SK-N-SH treated with all-trans-retinoic acid at 6 μM for 48 hours (cell line): Measurements from ENCODE around the gene ALDOA.

Experiments
- CREB5 ChIP-seq: fragments of 250-450 bp; sonication (Bioruptor Pico); IDR thresholded peaks from 2 replicates; pipeline ENCODE4 v1.5.1; 2020; ENCODE audit warnings: low read depth, mild to moderate bottlenecking, moderate library complexity
- ISL1 ChIP-seq: fragments of 250-450 bp; sonication (Bioruptor Pico); IDR thresholded peaks from 2 replicates; pipeline ENCODE4 v2.1.2; 2022; ENCODE audit warnings: mild to moderate bottlenecking, moderate library complexity
- POU6F1 ChIP-seq: fragments of 250-450 bp; sonication (Bioruptor Pico); IDR thresholded peaks from 2 replicates; pipeline ENCODE4 v1.8.0; 2021; ENCODE audit warnings: low read depth, mild to moderate bottlenecking, moderate library complexity, borderline replicate concordance
- SNAI2 ChIP-seq: fragments of 250-450 bp; sonication (Bioruptor Pico); IDR thresholded peaks from 2 replicates; pipeline ENCODE4 v1.5.0; 2020; ENCODE audit warnings: mild to moderate bottlenecking, moderate library complexity
- ZFP30 ChIP-seq: fragments of 450-650 bp; formaldehyde crosslinking; IDR thresholded peaks from 2 replicates; pipeline ENCODE4 v1.5.0; 2022; ENCODE audit warnings: mild to moderate bottlenecking, moderate library complexity
- TF ChIP-seq, protein P1 (sequence below): fragments of 250-450 bp; sonication (Bioruptor Pico); IDR thresholded peaks from 2 replicates; pipeline ENCODE4 v1.5.0; 2020; ENCODE audit warnings: mild to moderate bottlenecking, moderate library complexity

DNA sequence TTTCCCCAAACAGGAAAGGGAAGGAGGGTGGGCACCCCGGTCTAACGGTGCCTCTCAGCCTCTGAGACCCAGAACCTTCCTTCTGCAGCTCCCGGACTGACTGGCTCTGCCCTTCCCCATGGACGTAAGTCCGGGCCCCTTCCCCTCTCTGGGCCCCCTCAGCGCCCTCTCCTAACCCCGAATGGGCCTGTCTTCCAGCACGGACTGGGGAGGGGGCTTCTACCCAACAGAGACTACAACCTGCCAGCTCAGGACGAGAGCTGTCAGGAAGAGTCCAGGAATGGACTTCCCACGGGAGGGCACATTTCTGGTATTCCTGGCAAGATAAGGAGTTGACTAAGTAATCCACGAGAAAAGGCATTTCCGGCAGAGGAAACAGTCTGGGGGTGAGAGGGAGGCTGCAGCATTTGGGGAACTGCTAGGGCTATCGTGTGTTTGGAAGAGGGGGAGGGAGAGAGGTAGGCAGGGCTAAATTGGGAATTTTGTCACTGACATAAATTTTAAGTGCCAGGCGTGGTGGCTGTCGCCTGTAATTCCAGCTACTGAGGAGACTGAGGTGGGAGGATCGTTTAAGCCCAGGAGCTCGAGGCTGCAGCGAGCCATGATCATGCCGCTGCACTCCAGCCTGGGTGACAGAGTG lies 12.1 kb upstream of the ALDOA start:
- TF ChIP-seq SNAI2 (CRISPR knock-in tag) (no peak), ZFP30 (CRISPR knock-in tag) (no peak), POU6F1 (CRISPR knock-in tag) (no peak), ISL1 (no peak), CREB5 (CRISPR knock-in tag) (no peak)
- TF ChIP-seq, protein P1, sequence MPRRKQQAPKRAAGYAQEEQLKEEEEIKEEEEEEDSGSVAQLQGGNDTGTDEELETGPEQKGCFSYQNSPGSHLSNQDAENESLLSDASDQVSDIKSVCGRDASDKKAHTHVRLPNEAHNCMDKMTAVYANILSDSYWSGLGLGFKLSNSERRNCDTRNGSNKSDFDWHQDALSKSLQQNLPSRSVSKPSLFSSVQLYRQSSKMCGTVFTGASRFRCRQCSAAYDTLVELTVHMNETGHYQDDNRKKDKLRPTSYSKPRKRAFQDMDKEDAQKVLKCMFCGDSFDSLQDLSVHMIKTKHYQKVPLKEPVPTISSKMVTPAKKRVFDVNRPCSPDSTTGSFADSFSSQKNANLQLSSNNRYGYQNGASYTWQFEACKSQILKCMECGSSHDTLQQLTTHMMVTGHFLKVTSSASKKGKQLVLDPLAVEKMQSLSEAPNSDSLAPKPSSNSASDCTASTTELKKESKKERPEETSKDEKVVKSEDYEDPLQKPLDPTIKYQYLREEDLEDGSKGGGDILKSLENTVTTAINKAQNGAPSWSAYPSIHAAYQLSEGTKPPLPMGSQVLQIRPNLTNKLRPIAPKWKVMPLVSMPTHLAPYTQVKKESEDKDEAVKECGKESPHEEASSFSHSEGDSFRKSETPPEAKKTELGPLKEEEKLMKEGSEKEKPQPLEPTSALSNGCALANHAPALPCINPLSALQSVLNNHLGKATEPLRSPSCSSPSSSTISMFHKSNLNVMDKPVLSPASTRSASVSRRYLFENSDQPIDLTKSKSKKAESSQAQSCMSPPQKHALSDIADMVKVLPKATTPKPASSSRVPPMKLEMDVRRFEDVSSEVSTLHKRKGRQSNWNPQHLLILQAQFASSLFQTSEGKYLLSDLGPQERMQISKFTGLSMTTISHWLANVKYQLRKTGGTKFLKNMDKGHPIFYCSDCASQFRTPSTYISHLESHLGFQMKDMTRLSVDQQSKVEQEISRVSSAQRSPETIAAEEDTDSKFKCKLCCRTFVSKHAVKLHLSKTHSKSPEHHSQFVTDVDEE (CRISPR knock-in tag), result no peak
